ENCODE measurements around the gene LSAMP. TPM values are rescaled to one million over a fixed set of nuclear protein-coding genes. Genes with fewer than 3 reads are reported as not detected.

Gene LSAMP
- total RNA-seq, 4 donors from 2014 or later = 1.1 to 3.5 (median 2.0) TPM

DNA sequence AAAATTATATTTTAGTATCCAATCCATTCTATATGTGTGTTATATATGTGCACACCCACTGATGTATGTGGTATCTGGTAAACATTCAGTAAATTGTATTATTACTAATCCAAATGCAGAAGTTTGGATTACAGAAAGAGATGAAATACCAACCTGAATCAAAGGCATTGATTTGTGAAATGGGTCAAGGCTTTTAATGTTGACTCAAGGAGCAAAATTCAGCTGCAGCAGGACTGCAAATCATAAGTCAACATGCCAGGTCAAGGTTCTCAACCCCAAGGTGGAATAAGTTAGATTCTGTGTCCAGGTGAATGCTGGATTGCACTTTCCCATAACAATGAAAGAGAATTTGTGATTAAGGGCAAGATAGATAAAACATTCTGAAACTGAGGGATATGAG is 631.3 kb downstream of the LSAMP start:
- H3K4me3 ChIP-seq (ENCODE audit: low read depth, poor library complexity, severe bottlenecking) = no peak overlapping the region
- no peak for DNase-seq (ENCODE audit: low spot score in 2 of 2)
- TF ChIP-seq POLR2A (IDR thresholded peaks at IDR 0.05) = no peak
- TF ChIP-seq, protein P1, sequence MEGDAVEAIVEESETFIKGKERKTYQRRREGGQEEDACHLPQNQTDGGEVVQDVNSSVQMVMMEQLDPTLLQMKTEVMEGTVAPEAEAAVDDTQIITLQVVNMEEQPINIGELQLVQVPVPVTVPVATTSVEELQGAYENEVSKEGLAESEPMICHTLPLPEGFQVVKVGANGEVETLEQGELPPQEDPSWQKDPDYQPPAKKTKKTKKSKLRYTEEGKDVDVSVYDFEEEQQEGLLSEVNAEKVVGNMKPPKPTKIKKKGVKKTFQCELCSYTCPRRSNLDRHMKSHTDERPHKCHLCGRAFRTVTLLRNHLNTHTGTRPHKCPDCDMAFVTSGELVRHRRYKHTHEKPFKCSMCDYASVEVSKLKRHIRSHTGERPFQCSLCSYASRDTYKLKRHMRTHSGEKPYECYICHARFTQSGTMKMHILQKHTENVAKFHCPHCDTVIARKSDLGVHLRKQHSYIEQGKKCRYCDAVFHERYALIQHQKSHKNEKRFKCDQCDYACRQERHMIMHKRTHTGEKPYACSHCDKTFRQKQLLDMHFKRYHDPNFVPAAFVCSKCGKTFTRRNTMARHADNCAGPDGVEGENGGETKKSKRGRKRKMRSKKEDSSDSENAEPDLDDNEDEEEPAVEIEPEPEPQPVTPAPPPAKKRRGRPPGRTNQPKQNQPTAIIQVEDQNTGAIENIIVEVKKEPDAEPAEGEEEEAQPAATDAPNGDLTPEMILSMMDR (IDR thresholded peaks at IDR 0.05) = no peak
- intact Hi-C loops (cut with DNase I; ENCODE audit: low total_unique reads) = no loop called here

DNA sequence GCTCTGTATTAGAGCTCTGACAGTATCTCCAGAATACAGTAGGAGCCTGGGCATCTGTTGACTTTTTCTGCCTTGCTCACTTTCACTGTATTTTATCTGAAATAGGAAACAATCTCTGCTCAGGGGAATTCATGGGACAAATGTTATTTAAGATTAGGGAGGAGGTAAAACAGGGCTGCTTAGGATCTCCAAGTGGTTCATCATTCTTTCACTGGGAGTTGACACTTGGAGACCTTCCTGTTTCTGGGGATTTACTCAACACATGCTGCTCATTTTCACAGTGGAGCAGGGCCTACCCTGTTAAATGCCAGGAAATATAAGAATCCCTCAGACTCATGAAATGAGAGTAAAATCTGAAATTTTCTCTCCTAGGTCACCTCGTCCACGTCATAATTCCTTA is 636.5 kb downstream of the LSAMP start:
- WGBS, 2 donors = 71 to 73% methylated on average over 2 of the region's 2 CpGs
- TF ChIP-seq, protein P1 (IDR thresholded peaks at IDR 0.05) = no peak
- no peak for TF ChIP-seq POLR2A (IDR thresholded peaks at IDR 0.05)
- no peak for DNase-seq (ENCODE audit: low spot score in 2 of 2)
- intact Hi-C loops (cut with DNase I; ENCODE audit: low total_unique reads) = no loop called here
- no peak overlapping the region for H3K4me3 ChIP-seq (ENCODE audit: low read depth, poor library complexity, severe bottlenecking)

DNA sequence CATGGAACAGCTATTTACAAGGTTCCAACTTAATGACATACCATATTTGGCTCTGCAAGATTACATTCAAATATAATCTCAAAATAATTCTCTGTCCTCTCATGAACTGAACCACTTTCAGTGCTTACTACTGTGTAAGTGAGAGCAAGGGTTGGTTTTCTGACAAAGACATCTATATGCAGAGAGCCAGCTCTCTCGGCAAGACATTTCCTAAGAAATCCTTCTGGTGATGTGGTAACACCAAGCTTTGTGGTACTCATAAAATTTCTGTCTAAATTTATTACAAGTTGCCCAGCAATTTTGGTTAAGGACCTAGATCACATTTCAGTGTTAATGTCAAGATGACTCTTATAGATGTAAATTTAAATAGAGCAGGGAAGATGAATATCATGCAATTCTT is 637.0 kb downstream of the LSAMP start:
- intact Hi-C loops (cut with DNase I; ENCODE audit: low total_unique reads) = no loop called here
- WGBS, 2 donors = 57 to 59% methylated on average over 1 of the region's 1 CpG
- TF ChIP-seq, protein P1 (IDR thresholded peaks at IDR 0.05) = no peak
- no peak for TF ChIP-seq POLR2A (IDR thresholded peaks at IDR 0.05)

DNA sequence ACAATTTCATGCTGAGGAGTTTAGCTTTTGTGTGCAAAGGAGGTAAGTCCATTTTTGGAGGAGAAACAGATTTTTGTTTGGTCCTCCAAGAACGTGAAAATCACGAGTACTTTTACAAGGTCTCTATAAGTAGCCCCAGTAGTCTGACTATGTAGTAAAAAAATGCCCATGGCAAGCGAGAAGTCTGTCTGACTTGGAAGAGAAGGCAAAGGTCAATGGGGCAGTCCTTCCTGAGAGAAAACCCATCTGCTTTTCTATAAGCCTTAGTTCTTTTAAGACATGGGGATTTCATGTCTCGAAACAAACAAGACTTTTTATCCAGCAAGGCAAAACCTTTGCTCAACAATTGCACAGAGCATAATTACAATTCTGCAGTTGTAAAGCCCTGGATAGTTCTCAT is 638.8 kb downstream of the LSAMP start:
- H3K4me3 ChIP-seq (ENCODE audit: low read depth, poor library complexity, severe bottlenecking) = no peak overlapping the region
- TF ChIP-seq POLR2A (IDR thresholded peaks at IDR 0.05) = no peak
- TF ChIP-seq, protein P1 (IDR thresholded peaks at IDR 0.05) = no peak
- 75 to 76% methylated on average over 4 of the region's 4 CpGs for WGBS, 2 donors
- intact Hi-C loops (cut with DNase I; ENCODE audit: low total_unique reads) = no loop called here
- DNase-seq (ENCODE audit: low spot score in 2 of 2) = no peak

More for the DNA sequence above, 637.0 kb downstream of the LSAMP start:
- DNase-seq (ENCODE audit: low spot score in 2 of 2) = no peak
- no peak overlapping the region for H3K4me3 ChIP-seq (ENCODE audit: low read depth, poor library complexity, severe bottlenecking)

DNA sequence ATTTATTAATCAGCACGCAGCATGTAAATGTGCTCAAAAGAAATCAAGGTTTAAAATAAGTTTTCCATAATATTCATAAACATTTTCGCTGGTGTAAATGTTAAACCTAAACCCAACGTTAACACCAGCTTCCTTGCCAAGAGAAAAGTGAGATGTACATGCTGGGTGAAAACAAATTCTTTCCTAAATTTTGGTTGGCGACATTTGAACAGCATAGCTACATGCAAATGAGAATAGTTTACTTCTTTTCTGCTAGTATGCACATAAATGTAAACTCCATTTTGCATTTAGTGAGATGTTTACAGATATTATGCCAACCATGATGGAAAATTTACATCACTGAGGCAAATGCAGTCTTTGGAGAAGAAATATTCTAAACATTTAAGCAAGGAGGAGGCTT is 639.8 kb downstream of the LSAMP start:
- H3K4me3 ChIP-seq (ENCODE audit: low read depth, poor library complexity, severe bottlenecking) = no peak overlapping the region
- no peak for DNase-seq (ENCODE audit: low spot score in 2 of 2)
- 81 to 84% methylated on average over 4 of the region's 4 CpGs for WGBS, 2 donors
- intact Hi-C loops (cut with DNase I; ENCODE audit: low total_unique reads) = no loop called here
- TF ChIP-seq, protein P1 (IDR thresholded peaks at IDR 0.05) = no peak
- no peak for TF ChIP-seq POLR2A (IDR thresholded peaks at IDR 0.05)

DNA sequence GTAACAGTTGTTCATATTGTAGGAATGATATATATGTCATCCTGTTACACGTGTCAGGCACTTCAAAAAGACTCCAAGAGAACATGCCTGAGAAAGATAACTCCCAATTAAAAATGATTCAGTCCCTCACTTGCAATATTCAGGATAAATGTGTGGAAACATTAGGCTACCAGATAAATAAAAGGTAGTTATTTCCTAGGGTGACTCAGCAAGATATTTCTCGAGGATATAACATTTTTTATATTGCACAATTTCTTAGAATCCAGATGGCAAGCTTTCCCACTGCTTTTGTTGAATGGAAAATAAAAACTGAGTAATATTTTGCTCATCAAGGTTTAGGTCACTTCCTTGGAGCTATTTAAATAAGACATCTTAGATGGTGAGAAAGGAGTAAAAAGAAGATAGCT is 640.6 kb downstream of the LSAMP start:
- no peak overlapping the region for H3K4me3 ChIP-seq (ENCODE audit: low read depth, poor library complexity, severe bottlenecking)
- 18 to 22% methylated on average over 2 of the region's 2 CpGs for WGBS, 2 donors
- intact Hi-C loops (cut with DNase I; ENCODE audit: low total_unique reads) = no loop called here
- TF ChIP-seq, protein P1 (IDR thresholded peaks at IDR 0.05) = no peak
- no peak for TF ChIP-seq POLR2A (IDR thresholded peaks at IDR 0.05)
- DNase-seq (ENCODE audit: low spot score in 2 of 2) = no peak

All from lower leg skin (tissue), 4 donors.